OCI-M2 (cell line): ENCODE results near the gene IFT88.

Source experiments
- DNase-seq: peaks from one replicate; lab custom pipeline; 2025; ENCODE audit not compliant: unreplicated experiment; lab: John Stamatoyannopoulos, UW

The IFT88 gene

GRCh38 chr13:20565115-20565736 lies 1.7 kb upstream of the IFT88 start:
- no peak for DNase-seq

DNA sequence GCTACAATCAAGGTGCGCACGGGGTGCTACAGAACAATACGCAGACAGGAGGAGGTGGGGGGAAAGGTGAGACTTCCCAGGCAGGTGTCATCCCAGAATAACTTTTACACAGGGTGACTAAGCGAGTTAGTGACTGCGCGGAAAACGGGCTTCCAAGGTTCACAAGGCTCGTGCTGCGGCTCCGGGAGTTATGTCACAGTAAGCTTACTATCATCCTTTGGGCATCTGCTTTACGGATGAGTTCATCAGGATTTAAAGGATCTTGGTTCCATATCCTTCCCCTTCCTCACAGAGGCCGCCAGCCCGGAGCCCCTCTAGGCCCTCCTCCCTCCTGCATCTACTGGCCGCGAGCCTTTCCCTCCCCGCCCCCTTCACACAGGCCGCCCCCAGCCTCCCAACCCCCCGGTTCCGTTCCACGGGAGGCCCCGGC lies 474 bp upstream of the IFT88 start:
- DNase-seq: no peak

DNA sequence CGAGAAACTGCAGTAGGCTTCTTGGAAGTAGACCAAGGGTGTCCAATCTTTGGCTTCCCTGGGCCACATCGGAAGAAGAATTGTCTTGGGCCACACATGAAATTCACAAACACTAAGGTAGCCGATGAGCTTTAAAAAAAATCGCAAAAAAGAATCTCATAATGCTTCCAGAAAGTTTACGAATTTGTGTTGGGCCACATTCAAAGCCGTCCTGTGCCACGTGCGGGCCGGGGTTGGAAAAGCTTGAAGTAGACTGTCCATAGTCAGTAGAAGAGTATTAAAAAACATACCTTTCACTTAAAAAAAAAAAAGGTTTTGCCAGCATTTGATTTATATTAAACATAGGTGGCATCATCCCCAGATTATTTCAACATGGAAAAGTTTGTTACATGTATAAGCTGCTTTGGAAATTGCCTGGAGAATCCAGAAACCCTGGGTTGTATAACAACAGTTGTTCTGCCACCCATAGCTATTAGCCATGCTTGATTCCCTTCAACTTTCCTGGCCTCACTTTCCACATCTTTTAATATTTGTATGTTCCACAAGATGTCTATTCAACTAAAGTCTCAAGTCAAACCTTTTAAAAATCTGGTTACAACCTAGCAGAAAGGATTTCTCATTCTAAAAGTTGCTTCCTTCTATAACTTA lies 1.0 kb downstream of the IFT88 start:
- no peak for DNase-seq

- DNase-seq: no peak
These were observed 3.6 kb downstream of the IFT88 start for GRCh38 chr13:20570517-20570916.

GRCh38 chr13:20571676-20572075 lies 4.7 kb downstream of the IFT88 start:
- no peak for DNase-seq

- DNase-seq: no peak
These were observed 6.2 kb downstream of the IFT88 start for GRCh38 chr13:20573186-20573585.

DNA sequence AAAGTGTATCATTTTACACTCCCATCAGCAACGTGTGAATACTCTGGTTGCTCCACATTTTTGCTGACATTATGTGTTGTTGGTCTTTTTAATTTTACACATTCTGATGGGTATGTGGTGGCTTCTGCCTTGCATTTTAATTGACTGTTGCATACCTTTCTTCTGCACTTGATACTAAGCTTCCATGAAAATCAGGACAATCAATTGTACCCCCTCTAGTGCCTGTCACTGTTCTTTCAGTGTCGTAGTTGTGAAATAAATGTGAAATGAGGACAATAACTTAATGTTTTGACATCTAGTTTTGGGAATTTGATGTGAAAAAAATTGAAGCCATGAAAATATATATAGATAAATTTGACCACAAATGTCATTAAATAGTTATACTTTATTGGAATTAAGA lies 6.7 kb downstream of the IFT88 start:
- DNase-seq: no peak

GRCh38 chr13:20579191-20579590 lies 12.2 kb downstream of the IFT88 start:
- no peak for DNase-seq

DNA sequence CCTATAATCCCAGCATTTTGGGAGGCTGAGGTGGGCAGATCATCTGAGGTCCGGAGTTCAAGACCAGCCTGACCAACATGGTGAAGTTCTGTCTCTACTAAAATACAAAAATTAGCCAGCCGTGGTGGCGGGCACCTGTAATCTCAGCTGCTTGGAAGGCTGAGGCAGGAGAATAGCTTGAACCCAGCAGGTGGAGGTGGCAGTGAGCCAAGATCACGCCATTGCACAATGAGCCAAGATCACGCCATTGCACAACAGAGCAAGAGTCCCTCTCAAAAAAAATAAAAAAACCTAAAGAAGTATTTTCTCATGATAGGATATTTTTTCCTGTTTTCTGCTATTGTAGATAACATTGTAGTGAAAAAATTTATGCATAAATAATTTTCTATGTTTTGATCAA lies 13.3 kb downstream of the IFT88 start:
- no peak for DNase-seq

DNA sequence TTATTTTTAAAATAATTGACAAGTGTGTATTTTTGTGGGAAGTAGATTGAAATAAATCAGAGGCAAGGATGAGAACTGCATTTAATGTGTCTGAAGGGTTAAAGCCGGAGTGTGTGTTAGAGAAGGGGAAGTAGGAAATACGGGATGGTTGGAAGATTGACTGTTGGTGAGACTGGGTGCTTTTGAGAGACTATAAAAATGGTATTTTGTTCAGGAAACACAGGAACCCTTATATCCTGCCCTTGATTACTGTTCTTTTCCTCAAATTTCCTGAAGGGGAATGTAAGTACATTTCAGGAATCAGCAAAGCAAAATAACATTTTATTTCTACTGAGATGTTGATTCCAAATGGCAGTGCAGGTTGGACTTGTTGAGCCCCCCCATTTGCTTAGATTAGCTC lies 15.1 kb downstream of the IFT88 start:
- no peak for DNase-seq

- DNase-seq: no peak
These were observed 16.9 kb downstream of the IFT88 start for GRCh38 chr13:20583803-20584293.

- no peak for DNase-seq
These were observed 18.4 kb downstream of the IFT88 start for GRCh38 chr13:20585371-20585770.

DNA sequence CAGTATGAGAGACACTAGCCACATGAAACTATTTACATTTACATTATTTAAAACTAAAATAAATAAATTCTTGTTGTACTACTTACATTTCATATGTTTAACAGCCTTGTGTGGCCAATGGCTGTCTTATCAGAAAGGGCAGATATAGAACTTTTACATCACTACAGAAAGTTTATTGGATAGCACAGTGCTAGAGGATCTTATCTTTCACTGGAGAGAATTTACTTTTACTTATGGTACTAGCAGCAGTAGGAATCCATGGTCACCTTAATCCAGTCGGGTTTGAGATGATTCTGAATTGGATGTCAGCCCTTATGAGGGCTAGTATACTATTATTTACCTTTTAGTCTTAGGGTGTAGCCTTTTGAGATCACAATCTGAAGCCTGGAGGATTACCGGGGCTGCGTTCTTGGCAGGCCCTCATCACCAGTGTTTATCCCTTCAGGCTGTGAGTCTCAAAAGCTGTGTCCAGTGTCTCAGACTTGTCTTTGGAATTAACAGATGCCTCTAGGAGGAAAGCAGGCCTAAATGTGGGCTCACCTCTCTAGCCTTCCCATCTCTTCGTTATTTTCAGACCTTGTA lies 21.7 kb downstream of the IFT88 start:
- no peak for DNase-seq

- DNase-seq: no peak
These were observed 23.6 kb downstream of the IFT88 start for GRCh38 chr13:20590561-20590960.

DNA sequence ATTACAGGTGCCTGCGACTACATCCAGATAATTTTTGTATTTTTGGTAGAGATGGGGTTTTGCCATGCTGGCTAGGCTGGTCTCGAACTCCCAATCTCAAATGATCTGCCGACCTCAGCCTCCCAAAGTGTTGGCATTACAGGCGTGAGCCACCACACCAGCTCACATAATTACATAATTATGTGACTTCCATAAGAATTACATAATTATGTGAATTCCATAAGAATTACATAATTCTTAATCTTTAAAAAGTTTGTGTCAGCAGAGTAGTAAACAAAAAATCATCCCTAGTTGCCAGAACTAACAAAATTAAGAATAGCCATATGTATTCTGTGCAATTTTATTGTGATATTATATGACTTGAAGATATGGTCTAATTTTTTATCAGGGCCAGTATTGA lies 25.6 kb downstream of the IFT88 start:
- DNase-seq: no peak

DNA sequence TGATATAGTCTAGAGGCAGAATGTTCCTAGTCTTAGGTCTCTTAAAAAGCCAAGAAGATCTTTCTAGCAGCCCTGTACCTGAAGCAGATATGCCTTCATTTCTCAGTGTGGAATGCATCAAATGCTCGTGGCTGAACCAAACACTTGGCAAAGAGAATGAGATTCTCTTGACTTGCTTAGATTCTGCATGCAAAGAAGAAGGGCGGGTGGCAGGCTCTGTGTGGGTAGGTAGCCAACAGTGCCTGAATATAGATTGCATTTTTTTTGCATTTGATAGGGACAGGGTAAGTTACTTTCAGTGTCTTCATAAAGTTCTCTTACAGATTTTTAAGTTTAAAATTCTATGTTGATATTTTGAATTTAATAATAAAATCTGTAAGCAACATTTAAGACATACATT lies 27.3 kb downstream of the IFT88 start:
- no peak for DNase-seq

GRCh38 chr13:20607015-20607414 lies 40.1 kb downstream of the IFT88 start:
- DNase-seq: no peak

- DNase-seq: no peak
These were observed 41.6 kb downstream of the IFT88 start for GRCh38 chr13:20608438-20609020.

DNA sequence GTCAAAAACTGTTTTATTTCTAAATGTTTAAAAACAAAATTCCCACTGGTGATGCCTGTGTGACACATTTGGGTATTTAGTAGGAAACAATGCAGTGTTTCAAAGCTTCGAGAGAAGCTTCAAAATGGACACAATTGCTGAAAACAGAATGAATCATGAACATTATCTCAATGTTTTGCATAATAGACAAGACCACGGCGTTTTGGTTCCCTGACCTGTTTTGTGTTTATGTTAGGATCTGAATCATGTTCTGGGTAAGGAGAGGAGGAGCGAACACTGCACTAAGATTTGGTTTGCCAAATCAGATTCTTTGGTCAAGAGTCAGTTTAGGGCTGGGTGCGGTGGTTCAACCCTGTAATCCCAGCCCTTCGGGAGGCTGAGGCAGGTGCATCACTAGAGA lies 42.2 kb downstream of the IFT88 start:
- no peak for DNase-seq

DNA sequence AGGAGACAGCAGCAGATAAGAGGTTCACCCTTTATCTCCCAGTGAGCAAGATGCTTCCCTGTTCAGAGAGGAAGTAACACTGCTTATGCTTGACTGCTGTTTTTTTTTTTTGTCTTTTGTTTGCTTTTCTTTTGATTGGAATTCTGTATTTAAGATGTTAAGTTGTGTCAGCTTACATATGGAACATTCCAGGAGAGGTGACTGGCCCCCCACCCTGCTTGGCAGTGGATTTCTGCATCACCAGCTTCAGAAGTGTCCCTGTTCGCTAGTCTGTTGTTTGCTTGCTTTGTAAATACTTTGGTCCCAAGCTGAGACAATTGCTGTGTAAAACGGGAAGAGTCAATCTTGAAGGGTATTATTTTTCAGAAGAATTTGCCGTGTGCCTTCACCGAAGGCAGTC lies 43.0 kb downstream of the IFT88 start:
- DNase-seq: no peak

GRCh38 chr13:20616059-20616797 lies 49.3 kb downstream of the IFT88 start:
- DNase-seq: no peak
